ENCODE results near the gene SH3BGRL. TPM values are rescaled to one million over a fixed set of nuclear protein-coding genes. Genes with fewer than 3 reads are reported as not detected.

Gene SH3BGRL
- total RNA-seq (ENCODE audit: low replicate concordance): 26.2 and 38.4 TPM in 2 replicates

DNA sequence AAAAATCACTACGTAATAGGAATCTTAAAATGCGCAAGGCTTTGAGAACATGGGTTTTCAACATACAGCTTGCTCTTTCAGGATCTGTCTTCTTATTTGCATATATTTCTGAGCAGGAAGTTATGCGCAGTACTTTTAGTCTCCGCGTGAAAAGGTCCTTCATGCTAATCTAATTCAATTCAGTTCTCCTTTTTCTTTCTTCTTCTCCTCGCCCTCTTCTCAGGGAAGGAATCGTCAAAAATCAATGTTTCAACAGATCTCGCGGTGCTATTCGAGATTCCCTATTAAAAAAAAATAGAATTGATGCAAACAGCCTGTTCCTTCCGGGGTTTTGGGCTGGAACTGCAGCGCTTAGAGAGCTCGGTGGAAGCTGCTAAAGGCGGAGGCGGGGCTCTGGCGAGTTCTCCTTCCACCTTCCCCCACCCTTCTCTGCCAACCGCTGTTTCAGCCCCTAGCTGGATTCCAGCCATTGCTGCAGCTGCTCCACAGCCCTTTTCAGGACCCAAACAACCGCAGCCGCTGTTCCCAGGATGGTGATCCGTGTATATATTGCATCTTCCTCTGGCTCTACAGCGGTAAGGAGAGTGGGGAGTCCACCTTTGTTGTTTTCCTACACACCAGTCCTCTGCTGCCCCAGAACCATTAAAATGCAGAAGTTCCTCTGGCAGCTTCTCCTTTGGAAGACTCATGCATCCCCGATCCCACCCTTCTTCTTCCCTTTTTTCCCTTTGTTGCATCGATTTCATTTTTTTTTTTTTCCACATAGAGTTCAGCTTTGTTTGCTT is at the start of gene SH3BGRL, which contains the start of gene HMGN5:
SH3BGRL (plus strand) TSS at position 432 of the 785 bp plus-strand sequence; CDS start at position 531, 99 bp downstream.
HMGN5 (minus strand) TSS at position 243 of the 785 bp plus-strand sequence. CDS start 80,364 bp downstream, outside the sequence.

Other genes starting within 250 kb of the SH3BGRL start
- gene HMGN5, start 189 bp upstream of the SH3BGRL start, total RNA-seq (ENCODE audit: low replicate concordance): 0.53 TPM in 1 of 2 replicates, not detected in the other